ENCODE results near the gene TSTD1. TPM values are rescaled to one million over a fixed set of nuclear protein-coding genes. Genes with fewer than 3 reads are reported as not detected.

Gene TSTD1
- total and polyA plus RNA-seq, 2 of the 8 experiments (the other 6 are each of a cell fraction or from before 2014, with no cell fraction given): 60.9 to 314 TPM

DNA sequence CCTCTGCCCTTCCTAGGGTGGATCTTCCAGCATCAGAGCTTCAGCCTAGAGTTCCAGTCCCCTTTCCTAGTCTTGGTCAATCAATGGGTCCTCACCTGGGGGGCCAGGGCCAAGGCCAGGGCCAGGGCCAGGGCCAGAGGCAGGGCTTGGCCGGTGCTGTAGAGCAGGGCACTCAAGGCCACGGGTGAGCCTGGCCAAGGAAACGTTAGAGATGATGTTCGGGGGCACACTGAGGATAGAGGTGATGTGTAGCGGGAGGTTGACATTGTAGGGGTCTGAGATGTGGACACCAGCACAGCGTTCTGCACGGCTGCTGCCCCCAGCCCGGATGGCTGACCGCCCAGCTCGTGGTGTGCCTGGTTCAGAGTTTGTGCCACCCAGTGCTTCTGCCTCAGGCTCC is 12.5 kb upstream of the TSTD1 start:
- Histone ChIP-seq H3K9ac (replicated peaks in 1 of 4; ENCODE audit: extremely low read depth in 1 of 4, low read depth in 3 of 4, low read length in 3 of 4) (no peak overlapping the region), H3K27ac (ENCODE audit: low read depth, low read length) (no peak overlapping the region), H3K9me3 (ENCODE audit: insufficient read depth in 2 of 2, low read depth in 1 of 2, low read length in 1 of 2) (peaks cover 0 to 12% of the 10 kb centered on the region in 2 experiments; a peak in 1 of 4 replicates), H2BK5ac (ENCODE audit: low read depth, low read length) (no peak overlapping the region), H3K36me3 (ENCODE audit: control insufficient read depth in 2 of 4, insufficient read depth in 4 of 4, low read length in 3 of 4) (no peaks in the 10 kb centered on the region), H2BK20ac (ENCODE audit: low read length) (no peak overlapping the region), H3K27me3 (replicated peaks in 1 of 4; ENCODE audit: control insufficient read depth in 3 of 4, extremely low read depth in 1 of 4, insufficient read depth in 3 of 4, low read length in 3 of 4) (peaks cover 0 to 17% (median 8%) of the 10 kb centered on the region in 4 experiments; a peak in 6 of 7 replicates), H4K20me1 (replicated peaks in 1 of 2; ENCODE audit: control insufficient read depth in 1 of 2, insufficient read depth in 2 of 2, low read length in 2 of 2) (no peaks in the 10 kb centered on the region), H2AK5ac (ENCODE audit: low read depth, low read length) (no peak overlapping the region), H3K4ac (replicated peaks; ENCODE audit: insufficient read length, low read depth, low read length) (no peak overlapping the region), H4K5ac (ENCODE audit: insufficient read length, low read depth, low read length) (no peak overlapping the region), H3K4me1 (replicated peaks in 1 of 4; ENCODE audit: control insufficient read depth in 3 of 4, insufficient read depth in 4 of 4, low read length in 3 of 4) (peaks cover 0 to 3% (median 1%) of the 10 kb centered on the region in 4 experiments; a peak in 2 of 7 replicates), H3K23me2 (ENCODE audit: low read depth, low read length) (no peaks in the 10 kb centered on the region; the same call in 1 of the 2 replicates), H2BK120ac (replicated peaks; ENCODE audit: low read depth, low read length) (no peak overlapping the region), H2AFZ (ENCODE audit: low read length) (no peak overlapping the region), H3K4me2 (ENCODE audit: insufficient read depth in 1 of 2, low read depth in 2 of 2, low read length in 2 of 2) (no peak overlapping the region), H3K14ac (ENCODE audit: insufficient read length) (no peak overlapping the region), H3K23ac (ENCODE audit: insufficient read length) (no peak overlapping the region), H3K79me1 (ENCODE audit: low read depth, low read length) (no peaks in the 10 kb centered on the region), H2BK12ac (ENCODE audit: low read depth, low read length) (no peak overlapping the region), H4K91ac (replicated peaks; ENCODE audit: insufficient read length, low read length) (no peak overlapping the region), H2BK15ac (ENCODE audit: low read length) (no peak overlapping the region), H3K79me2 (ENCODE audit: control insufficient read depth in 1 of 2, insufficient read depth in 2 of 2, low read length in 2 of 2) (no peaks in the 10 kb centered on the region), H4K8ac (ENCODE audit: extremely low read depth, insufficient read depth, low read length) (no peak overlapping the region), H3K18ac (ENCODE audit: extremely low read depth, low read length) (no peak overlapping the region), H3K4me3 (ENCODE audit: extremely low read depth in 1 of 4, insufficient read depth in 2 of 4, low read depth in 3 of 4, low read length in 4 of 4) (no peak overlapping the region), H3K56ac (replicated peaks; ENCODE audit: insufficient read length, low read depth, low read length) (no peak overlapping the region)
- ChIA-PET CTCF (ENCODE audit: partially characterized antibody) (interaction anchor here (0.7 to 1.8 kb wide), 7 partner anchors 10 to 217 kb away, joined by 3 to 7 read pairs (median 3); partner anchors contain the start of gene ITLN1), POLR2A (ENCODE audit: partially characterized antibody) (interaction anchor here (0.8 to 1.3 kb wide), 3 partner anchors 11 to 49 kb away, joined by 3 to 4 read pairs (median 3); no protein-coding TSS in a partner anchor)
- TF ChIP-seq TEAD4 (IDR thresholded peaks at IDR 0.05; ENCODE audit: low read depth, low read length): no peak
- no peak for TF ChIP-seq SIN3A (conservative IDR thresholded peaks at IDR 0.05 in 1 of 2, IDR thresholded peaks at IDR 0.05 in 1 of 2; ENCODE audit: low read depth in 1 of 2, low read length in 2 of 2)
- no peak for TF ChIP-seq MAFK (IDR thresholded peaks at IDR 0.05; ENCODE audit: low read depth, low read length)
- no peak for TF ChIP-seq PHF8 (conservative IDR thresholded peaks at IDR 0.05; ENCODE audit: low read depth, low read length)
- no peak for TF ChIP-seq EGR1 (IDR thresholded peaks at IDR 0.05; ENCODE audit: borderline replicate concordance, low read depth, low read length)
- TF ChIP-seq, protein P1, sequence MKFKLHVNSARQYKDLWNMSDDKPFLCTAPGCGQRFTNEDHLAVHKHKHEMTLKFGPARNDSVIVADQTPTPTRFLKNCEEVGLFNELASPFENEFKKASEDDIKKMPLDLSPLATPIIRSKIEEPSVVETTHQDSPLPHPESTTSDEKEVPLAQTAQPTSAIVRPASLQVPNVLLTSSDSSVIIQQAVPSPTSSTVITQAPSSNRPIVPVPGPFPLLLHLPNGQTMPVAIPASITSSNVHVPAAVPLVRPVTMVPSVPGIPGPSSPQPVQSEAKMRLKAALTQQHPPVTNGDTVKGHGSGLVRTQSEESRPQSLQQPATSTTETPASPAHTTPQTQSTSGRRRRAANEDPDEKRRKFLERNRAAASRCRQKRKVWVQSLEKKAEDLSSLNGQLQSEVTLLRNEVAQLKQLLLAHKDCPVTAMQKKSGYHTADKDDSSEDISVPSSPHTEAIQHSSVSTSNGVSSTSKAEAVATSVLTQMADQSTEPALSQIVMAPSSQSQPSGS (IDR thresholded peaks at IDR 0.05; ENCODE audit: low read length): no peak
- no peak for TF ChIP-seq SRF (IDR thresholded peaks at IDR 0.05; ENCODE audit: low read depth, low read length)
- FAIRE-seq: no peak
- DNase-seq (ENCODE audit: low read depth in 1 of 2, low spot score in 2 of 2): no peak
- whole genome bisulfite sequencing, 2 experiments (ENCODE audit: extremely low coverage in 1 of 2, insufficient coverage in 1 of 2, insufficient read length in 1 of 2, insufficient replicate concordance in 2 of 2, low coverage in 1 of 2, low lambda C conversion rate in 2 of 2, missing lambda C conversion rate in 1 of 2): 85% methylated on average over 10 of the region's 10 CpGs; no CpG with 5 or more reads in 1 of the 2 experiments

Data from H1 (cell line).